Activated naive CD8-positive, alpha-beta T cell treated with anti-CD3 and anti-CD28 coated beads, Interleukin-2, amount 50 U/mL, for 24 hours (primary cell): ENCODE measurements around the gene JAK3.
"Not testable (repeated sequence)": the region's sequence is repeated elsewhere in the genome, so short reads cannot be mapped to it uniquely, and the experiment has no call there.

Experiments used
- ATAC-seq: fragments of 150-1000 bp; cut with Tn5 transposase; one replicate; pipeline ENCODE4 v1.10.0; 2021
- DNase-seq: peaks from one replicate; pipeline ENCODE4 v3.0.0; 2021
- H3K27ac Mint-ChIP-seq: one replicate; pipeline ENCODE4 v1.8.0; 2021; ENCODE audit warnings: mild to moderate bottlenecking, mixed read lengths
- H3K27me3 Mint-ChIP-seq: one replicate; pipeline ENCODE4 v1.8.0; 2021; ENCODE audit warnings: mixed read lengths
- H3K36me3 Mint-ChIP-seq: one replicate; pipeline ENCODE4 v1.8.0; 2021; ENCODE audit warnings: low read depth, mixed read lengths
- H3K4me1 Mint-ChIP-seq: one replicate; pipeline ENCODE4 v1.8.0; 2021; ENCODE audit warnings: mixed read lengths
- H3K4me3 Mint-ChIP-seq: one replicate; pipeline ENCODE4 v1.8.0; 2021; ENCODE audit warnings: mild to moderate bottlenecking, moderate library complexity, mixed read lengths
- H3K9me3 Mint-ChIP-seq: one replicate; pipeline ENCODE4 v1.8.0; 2021; ENCODE audit warnings: mixed read lengths

Gene JAK3

DNA sequence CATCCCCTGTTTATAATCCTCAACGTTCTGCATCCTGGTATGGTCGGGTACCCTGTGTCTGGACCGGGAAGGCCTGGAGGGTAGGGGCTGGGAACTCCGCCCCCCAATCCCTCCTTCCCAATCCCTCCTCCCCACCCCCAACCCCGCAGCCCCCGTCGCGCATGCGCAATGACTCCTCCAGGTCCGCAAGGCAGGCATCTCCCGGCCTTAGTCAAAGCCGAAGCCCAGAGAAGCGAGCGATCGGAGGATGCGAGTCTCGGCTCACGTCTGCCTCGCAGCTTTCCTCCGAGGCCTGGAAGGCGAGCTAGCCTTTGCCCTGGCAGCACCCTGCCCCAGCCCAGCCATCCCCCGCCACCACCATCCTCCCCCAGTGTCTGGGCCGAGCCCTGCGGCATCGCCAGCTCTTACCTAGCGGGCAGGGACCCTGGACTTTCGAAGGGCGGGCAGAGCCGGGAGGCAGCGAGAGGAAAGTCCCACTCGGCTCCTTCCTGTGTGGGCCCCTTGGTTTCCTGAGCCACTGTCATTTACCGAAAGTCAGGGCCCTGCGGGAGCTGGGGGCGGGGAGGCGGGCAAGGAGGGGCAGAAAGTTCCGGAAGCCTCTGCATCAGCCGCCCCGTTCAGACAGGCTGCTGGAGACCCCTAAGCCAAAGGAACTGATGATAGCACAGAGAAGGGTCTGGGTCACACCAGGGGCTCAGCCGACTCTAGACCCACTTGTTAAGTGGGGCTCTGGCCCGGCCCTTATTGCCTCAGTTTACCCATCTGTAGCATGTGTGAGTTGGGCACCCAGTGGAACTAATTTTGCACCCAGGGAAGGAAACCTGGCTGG is at the start of gene JAK3:
Gene JAK3, minus strand, starts transcription at position 445 of the 829 bp plus-strand sequence. CDS start 3,565 bp downstream, outside the sequence.
- Mint-ChIP-seq H3K4me1 (peaks cover 70% of the 10 kb centered on the region), H3K36me3 (peaks cover 22% of the 10 kb centered on the region), H3K9me3 (no peaks in the 10 kb centered on the region), H3K27ac (peak within 1 kb of the TSS; percentile 96), H3K4me3 (peak within 1 kb of the TSS; percentile 89), H3K27me3 (no peaks in the 10 kb centered on the region)
- DNase-seq (peak; percentile 92), ATAC-seq (peak; percentile 89)

DNA sequence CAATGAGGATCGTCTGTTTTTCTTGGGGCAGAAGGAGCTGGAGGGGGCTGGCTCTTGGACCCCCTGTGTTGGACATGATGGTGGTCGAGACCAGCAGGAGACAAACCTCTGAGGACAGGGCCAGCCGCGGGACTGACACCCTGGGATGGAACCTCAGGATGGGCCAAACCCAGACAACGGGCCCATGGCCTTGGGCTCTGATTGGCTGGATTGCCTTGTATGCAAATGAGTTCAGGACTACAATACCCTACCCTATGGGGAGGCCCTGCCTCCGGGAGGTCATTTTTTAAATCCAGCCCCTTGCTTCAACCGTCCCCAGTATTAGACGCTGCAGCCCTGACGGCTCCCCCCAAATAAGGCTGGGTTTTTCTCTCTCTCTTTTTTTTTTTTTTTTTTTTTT is 46.0 kb upstream of the JAK3 start:
- peaks cover 1% of the 10 kb centered on the region for H3K27me3 Mint-ChIP-seq
- H3K9me3 Mint-ChIP-seq, result no peaks in the 10 kb centered on the region
- DNase-seq (no peak), ATAC-seq (no peak)
- H3K4me3 Mint-ChIP-seq, result no peak overlapping the region
- no peaks in the 10 kb centered on the region for H3K36me3 Mint-ChIP-seq
- H3K4me1 Mint-ChIP-seq, result no peaks in the 10 kb centered on the region
- no peak overlapping the region for H3K27ac Mint-ChIP-seq

DNA sequence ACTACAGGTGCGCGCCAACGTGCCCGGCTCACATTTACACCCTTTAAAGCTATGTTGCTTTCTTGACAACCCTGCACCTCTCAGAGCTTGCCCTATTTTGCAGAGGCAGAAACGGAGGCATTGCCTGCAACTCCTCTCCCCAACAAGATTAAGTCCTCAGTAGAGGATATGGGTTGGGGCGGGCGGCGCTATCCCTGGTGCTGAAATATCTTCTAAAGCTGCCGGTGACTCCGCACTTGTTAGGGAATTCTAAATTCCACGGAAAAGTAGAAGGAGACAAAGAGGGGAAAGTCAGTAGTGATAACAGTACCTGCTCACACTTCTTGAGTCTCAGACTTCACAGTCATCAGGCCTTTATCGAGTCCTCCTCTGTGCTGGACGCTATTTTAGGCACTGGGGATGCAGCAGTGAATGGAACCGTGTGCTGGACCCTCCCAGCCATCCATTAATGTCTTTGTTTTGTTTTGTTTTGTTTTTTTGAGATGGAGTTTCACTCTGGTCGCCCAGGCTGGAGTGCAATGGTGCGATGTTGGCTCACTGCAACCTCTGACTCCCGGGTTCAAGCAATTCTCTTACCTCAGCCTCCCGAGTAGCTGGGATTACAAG is 41.9 kb upstream of the JAK3 start:
- H3K4me3 Mint-ChIP-seq, result no peak overlapping the region
- peaks cover 3% of the 10 kb centered on the region for H3K4me1 Mint-ChIP-seq
- no peaks in the 10 kb centered on the region for H3K9me3 Mint-ChIP-seq
- H3K27me3 Mint-ChIP-seq, result no peaks in the 10 kb centered on the region
- no peak overlapping the region for H3K27ac Mint-ChIP-seq
- DNase-seq (no peak), ATAC-seq (no peak)
- H3K36me3 Mint-ChIP-seq, result no peaks in the 10 kb centered on the region

DNA sequence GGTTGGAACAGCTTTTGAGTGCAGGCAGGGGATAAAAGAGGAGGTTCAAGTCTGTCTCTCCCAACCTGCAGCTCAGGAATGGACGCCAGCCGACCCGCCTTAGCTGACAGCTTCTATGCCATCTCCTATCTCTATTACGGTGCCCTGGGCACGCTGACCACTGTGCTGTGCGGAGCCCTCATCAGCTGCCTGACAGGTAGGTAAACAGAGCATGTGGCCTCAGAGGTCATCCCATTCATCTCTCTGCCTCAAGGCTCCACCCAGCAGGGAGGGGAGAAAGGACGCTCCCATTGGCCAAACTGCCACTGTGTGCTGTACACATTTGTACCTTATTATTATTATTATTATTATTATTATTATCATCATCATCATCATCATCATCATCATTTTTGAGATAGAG is 40.5 kb upstream of the JAK3 start:
- Mint-ChIP-seq H3K27me3 (no peaks in the 10 kb centered on the region), H3K27ac (no peak overlapping the region), H3K4me3 (no peak overlapping the region), H3K9me3 (no peaks in the 10 kb centered on the region), H3K36me3 (no peaks in the 10 kb centered on the region), H3K4me1 (peaks cover 3% of the 10 kb centered on the region)
- DNase-seq (no peak), ATAC-seq (no peak)

DNA sequence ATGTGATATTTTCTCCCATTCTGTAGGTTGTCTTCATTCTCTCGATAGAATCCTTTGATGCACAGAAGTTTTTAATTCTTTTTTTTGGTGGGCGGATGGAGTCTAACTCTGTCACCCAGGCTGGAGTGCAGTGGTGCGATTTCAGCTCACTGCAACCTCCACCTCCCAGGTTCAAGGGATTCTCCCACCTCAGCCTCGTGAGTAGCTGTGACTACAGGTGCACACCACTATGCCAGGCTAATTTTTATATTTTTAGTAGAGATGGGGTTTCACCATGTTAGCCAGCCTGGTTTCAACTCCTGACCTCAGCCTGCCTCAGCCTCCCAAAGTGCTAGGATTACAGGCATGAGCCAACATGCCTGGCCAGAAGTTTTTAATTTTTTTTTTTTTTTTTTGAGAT is 39.4 kb upstream of the JAK3 start:
- not testable (repeated sequence) for ATAC-seq, H3K27me3 Mint-ChIP-seq

DNA sequence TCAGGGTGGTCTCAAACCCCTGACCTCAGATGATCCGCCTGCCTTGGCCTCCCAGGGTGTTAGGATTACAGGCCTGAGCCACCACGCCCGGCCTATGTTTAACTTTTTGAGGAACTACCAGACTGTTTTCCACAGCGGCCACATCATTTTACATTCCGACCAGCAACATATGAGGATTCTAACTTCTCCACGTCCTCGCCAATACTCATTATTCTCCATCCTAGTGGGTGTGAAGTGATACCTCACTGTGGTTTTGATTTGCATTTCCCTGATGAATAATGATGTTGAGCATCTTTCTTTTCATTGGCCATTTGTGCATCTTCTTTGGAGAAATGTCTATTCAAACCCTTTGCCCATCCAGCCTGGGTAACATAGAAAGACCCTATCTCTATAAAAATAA is 38.7 kb upstream of the JAK3 start:
- Mint-ChIP-seq H3K27ac (no peak overlapping the region), H3K27me3 (no peaks in the 10 kb centered on the region), H3K9me3 (no peaks in the 10 kb centered on the region), H3K4me1 (peaks cover 3% of the 10 kb centered on the region), H3K4me3 (no peak overlapping the region), H3K36me3 (no peaks in the 10 kb centered on the region)
- no peak for ATAC-seq
- DNase-seq, result no peak

More for the DNA sequence above, 39.4 kb upstream of the JAK3 start:
- not testable (repeated sequence) for H3K4me3 Mint-ChIP-seq, H3K9me3 Mint-ChIP-seq, DNase-seq, H3K27ac Mint-ChIP-seq, H3K4me1 Mint-ChIP-seq, H3K36me3 Mint-ChIP-seq

DNA sequence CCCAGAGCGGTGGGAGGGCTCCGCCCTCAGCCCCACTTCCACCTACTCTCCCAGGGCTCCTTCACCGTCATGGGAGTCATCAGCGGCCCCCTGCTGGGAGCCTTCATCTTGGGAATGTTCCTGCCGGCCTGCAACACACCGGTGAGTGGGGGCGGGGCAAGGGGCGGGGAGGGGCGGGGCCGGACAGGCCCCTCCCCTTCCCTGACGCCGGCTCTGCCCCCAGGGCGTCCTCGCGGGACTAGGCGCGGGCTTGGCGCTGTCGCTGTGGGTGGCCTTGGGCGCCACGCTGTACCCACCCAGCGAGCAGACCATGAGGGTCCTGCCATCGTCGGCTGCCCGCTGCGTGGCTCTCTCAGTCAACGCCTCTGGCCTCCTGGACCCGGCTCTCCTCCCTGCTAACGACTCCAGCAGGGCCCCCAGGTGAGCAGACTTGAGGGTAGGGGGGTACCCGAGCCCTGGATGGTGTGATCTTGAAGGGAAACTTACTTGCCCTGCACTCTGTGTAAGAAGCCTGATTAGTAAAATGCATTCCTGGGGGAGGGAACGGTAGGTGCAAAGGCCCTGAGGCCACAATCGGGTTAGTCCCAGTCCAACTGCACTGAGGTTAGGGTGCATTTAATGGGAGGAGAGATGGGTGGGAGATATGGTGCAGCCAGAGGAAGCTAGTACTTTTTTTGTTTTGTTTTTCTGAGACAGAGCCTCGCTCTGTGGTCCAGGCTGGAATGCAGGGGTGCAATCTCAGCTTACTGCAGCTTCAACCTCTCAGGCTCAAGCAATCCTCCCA is 36.0 kb upstream of the JAK3 start:
- Mint-ChIP-seq H3K27ac (no peak overlapping the region), H3K4me3 (no peak overlapping the region), H3K4me1 (peaks cover 3% of the 10 kb centered on the region), H3K9me3 (no peaks in the 10 kb centered on the region), H3K27me3 (no peaks in the 10 kb centered on the region), H3K36me3 (no peaks in the 10 kb centered on the region)
- DNase-seq, result no peak
- ATAC-seq, result no peak

DNA sequence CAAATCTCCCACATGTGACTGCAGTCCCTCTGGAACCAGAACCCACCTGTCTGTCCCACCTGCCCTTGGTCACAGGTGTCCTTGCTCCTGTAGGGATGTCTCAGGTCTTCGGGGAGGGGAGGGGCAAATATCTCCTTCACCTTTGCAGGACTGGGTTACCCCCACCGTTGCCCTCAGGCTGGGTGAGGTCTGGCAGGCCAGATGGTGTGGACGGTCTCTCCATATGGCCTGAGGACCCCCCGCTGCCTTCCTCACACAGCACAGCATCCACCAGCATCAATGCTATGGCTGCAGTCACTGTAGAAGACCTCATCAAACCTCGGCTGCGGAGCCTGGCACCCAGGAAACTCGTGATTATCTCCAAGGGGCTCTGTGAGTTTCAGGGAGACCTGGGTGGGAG is 33.9 kb upstream of the JAK3 start:
- Mint-ChIP-seq H3K27ac (no peak overlapping the region), H3K36me3 (no peaks in the 10 kb centered on the region), H3K4me3 (no peak overlapping the region), H3K4me1 (peaks cover 3% of the 10 kb centered on the region), H3K9me3 (no peaks in the 10 kb centered on the region), H3K27me3 (no peaks in the 10 kb centered on the region)
- DNase-seq (no peak), ATAC-seq (no peak)

DNA sequence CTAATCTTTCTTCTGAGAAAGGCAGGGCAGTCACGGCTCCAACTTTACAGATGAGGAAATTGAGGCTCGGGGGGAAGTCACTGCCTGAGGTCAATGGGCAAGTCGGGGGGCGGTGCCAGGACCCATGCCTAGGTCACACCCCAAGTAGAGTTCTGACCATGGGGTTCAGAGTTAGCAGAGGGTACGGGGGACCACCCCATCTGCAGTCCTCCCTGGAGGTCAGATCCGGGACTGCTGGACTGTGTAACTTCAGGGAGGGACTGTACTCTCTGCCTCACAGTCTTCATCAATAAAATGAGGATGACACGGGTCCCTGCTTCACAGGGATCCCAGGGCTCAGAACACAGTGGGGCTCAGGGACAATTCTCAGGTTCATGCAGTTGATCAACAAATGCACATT is 31.7 kb upstream of the JAK3 start:
- Mint-ChIP-seq H3K9me3 (no peaks in the 10 kb centered on the region), H3K4me1 (no peaks in the 10 kb centered on the region), H3K27me3 (no peaks in the 10 kb centered on the region), H3K4me3 (no peak overlapping the region), H3K27ac (no peak overlapping the region), H3K36me3 (no peaks in the 10 kb centered on the region)
- DNase-seq, result no peak
- no peak for ATAC-seq

DNA sequence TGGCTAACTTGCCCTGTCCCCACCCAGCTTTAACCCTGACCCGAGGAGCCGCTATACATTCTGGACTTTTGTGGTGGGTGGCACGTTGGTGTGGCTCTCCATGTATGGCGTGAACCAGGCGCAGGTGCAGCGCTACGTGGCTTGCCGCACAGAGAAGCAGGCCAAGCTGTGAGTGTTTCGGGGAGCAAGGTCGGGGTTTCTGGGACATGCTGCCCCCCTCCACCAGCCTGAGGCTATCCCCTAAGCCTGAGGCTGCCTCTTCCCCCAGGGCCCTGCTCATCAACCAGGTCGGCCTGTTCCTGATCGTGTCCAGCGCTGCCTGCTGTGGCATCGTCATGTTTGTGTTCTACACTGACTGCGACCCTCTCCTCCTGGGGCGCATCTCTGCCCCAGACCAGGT is 29.9 kb upstream of the JAK3 start:
- no peak overlapping the region for H3K27ac Mint-ChIP-seq
- H3K27me3 Mint-ChIP-seq, result no peaks in the 10 kb centered on the region
- no peak for DNase-seq
- no peaks in the 10 kb centered on the region for H3K36me3 Mint-ChIP-seq
- H3K4me3 Mint-ChIP-seq, result no peak overlapping the region
- no peak for ATAC-seq
- peaks cover 6% of the 10 kb centered on the region for H3K4me1 Mint-ChIP-seq
- no peaks in the 10 kb centered on the region for H3K9me3 Mint-ChIP-seq

DNA sequence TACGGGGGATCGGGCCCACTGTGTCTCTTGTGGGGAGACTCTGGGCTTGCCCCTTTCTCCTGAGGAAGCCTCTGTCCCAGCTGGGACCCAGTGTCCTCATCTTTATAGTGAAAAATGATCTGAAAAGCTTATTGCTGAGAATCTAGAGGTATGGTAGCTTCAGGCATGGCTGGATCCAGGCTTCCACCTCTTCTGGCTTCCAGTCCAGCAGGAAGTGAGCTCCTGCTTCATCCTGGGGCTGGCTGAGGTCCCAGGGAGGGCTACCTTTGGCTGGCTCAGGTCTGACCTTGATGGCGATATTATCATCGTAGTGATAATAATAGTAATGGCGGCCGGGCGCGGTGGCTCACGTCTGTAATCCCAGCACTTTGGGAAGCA is 27.0 kb upstream of the JAK3 start:
- H3K27me3 Mint-ChIP-seq, result no peaks in the 10 kb centered on the region
- no peaks in the 10 kb centered on the region for H3K9me3 Mint-ChIP-seq
- H3K27ac Mint-ChIP-seq, result no peak overlapping the region
- peak overlapping the region; percentile 29 for H3K4me3 Mint-ChIP-seq
- DNase-seq (no peak), ATAC-seq (no peak)
- H3K36me3 Mint-ChIP-seq, result no peaks in the 10 kb centered on the region
- H3K4me1 Mint-ChIP-seq, result peaks cover 14% of the 10 kb centered on the region

DNA sequence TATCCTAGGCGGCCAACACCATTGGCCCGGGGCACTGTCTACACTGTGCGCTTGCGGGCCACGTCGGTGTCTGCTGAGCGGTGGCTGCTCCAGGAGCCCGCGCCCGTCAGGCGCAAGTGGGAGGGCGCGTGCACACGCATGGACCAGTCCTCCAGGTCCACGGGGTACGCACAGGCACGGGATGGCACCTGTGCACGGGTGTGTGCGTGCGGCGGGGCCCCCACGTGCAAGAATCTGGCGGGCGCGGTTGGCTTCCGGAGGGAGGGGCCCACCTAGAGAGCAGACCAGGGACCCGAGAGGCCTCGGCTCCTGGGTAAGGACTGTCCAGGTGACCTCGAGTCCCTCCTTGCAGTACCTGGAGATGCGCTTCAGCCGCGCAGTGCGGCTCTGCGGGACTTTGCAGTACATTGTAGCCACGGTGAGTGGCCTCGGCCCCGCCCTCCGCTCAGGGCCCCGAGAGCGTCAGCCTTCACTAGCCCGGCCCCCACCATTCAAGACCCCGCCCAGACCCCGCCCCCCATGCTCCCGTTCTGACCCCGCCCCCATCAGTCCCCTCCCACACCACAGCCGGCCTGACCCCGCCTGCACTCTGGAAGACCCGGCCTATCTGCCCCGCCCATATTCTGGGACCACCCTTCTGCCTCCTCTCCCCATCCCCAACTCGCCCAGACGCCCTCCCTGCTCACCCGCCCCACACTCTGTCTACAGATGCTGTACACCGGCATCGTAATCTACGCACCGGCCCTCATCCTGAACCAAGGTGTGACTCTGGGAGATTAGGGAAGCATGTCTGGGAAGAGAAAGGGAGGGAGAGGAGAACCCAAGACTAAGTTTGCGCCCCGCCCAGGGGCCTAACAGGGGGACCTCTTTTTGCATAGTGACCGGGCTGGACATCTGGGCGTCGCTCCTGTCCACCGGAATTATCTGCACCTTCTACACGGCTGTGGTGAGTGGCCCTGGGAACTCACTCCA is 26.3 kb upstream of the JAK3 start:
- no peak overlapping the region for H3K27ac Mint-ChIP-seq
- no peaks in the 10 kb centered on the region for H3K36me3 Mint-ChIP-seq
- H3K9me3 Mint-ChIP-seq, result no peaks in the 10 kb centered on the region
- H3K4me1 Mint-ChIP-seq, result peaks cover 14% of the 10 kb centered on the region
- H3K4me3 Mint-ChIP-seq, result peak overlapping the region; percentile 51
- no peaks in the 10 kb centered on the region for H3K27me3 Mint-ChIP-seq
- DNase-seq (peak; percentile 76), ATAC-seq (peak; percentile 71)

DNA sequence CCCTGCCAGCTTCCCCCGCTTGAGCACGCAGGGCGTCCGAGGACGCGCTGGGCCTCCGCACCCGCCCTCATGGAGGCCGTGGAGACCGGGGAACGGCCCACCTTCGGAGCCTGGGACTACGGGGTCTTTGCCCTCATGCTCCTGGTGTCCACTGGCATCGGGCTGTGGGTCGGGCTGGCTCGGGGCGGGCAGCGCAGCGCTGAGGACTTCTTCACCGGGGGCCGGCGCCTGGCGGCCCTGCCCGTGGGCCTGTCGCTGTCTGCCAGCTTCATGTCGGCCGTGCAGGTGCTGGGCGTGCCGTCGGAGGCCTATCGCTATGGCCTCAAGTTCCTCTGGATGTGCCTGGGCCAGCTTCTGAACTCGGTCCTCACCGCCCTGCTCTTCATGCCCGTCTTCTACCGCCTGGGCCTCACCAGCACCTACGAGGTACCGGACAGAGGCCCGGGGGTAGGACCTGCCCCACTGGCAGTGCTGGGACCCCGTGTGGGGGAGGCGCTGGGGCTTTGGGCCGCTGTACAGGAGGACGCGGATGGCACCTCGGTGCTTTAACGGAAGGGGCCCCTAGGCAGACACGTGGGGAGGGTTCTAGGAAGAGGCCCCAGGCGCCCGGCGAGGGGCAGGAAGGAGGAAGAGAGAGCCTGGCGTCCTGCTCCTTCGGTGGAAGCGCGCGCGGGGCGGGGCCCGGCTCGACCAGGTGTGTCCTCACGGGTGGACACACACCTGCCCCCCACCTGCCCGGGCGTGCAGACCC is 24.6 kb upstream of the JAK3 start:
- Mint-ChIP-seq H3K4me3 (peak overlapping the region; percentile 80), H3K36me3 (no peaks in the 10 kb centered on the region), H3K27me3 (no peaks in the 10 kb centered on the region), H3K9me3 (no peaks in the 10 kb centered on the region), H3K27ac (no peak overlapping the region), H3K4me1 (peaks cover 14% of the 10 kb centered on the region)
- peak; percentile 61 for ATAC-seq
- peak; percentile 64 for DNase-seq
